ENCODE measurements around the gene MRPL10. TPM values are rescaled to one million over a fixed set of nuclear protein-coding genes. Genes with fewer than 3 reads are reported as not detected.
A peak's percentile ranks its signal among the peaks of the same experiment; 100 is the strongest.

Gene MRPL10
- total RNA-seq, 2 experiments from 2014 or later = 70.0 to 75.2 TPM

DNA sequence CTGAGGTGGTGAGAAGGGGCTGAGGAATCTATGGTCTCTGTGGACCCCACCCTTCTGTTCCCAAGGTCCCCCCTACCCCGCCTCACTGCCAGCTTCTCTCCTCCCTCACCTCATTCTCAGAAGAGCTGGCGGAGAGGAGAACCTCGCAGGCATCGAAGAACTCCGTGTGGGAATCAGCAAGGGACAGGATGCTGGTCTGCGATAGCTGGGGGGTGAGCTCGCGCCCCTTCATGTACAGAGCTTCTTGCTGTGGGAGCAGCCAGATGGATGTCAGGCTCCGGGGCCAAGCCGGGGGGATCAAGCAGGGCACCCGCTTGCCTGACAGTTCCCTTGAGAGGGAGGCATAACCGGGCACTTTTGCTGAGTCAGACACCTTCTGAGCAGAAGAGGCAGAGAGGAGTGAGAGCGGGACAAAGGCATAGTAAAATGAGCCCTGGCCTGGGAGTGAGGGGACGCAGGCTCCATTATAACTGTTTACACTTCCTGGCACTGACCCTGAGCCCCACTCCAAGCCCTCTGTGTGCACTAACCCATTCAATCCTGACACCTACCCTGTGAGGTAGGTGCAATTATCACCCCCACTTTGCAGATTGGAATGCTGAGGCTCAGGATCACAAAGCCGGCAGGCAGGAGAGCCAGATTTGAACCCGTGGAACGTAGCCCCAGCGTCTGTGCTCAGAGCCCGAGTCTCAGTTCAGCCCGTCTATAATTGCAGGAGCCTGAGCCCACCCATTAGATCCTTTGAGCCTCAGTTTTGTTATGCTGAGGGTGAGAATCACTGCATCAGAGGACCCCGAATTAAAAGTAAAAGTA, 16.0 kb downstream of the MRPL10 start:
- Mint-ChIP-seq H3K27me3 (no peaks in the 10 kb centered on the region), H3K27ac (no peak overlapping the region), H3K4me3 (no peak overlapping the region), H3K4me1 (peaks cover 4% of the 10 kb centered on the region), H3K36me3 (peaks cover 2% of the 10 kb centered on the region), H3K9me3 (no peaks in the 10 kb centered on the region)
- DNase-seq = no peak

- H3K36me3 Mint-ChIP-seq = peaks cover 2% of the 10 kb centered on the region
- H3K9me3 Mint-ChIP-seq = no peaks in the 10 kb centered on the region
- H3K4me1 Mint-ChIP-seq = peaks cover 7% of the 10 kb centered on the region
- no peak overlapping the region for H3K27ac Mint-ChIP-seq
- no peak overlapping the region for H3K4me3 Mint-ChIP-seq
- H3K27me3 Mint-ChIP-seq = no peaks in the 10 kb centered on the region
- no peak for DNase-seq
These were observed 17.8 kb downstream of the MRPL10 start for GRCh38 chr17:47813512-47814031.

DNA sequence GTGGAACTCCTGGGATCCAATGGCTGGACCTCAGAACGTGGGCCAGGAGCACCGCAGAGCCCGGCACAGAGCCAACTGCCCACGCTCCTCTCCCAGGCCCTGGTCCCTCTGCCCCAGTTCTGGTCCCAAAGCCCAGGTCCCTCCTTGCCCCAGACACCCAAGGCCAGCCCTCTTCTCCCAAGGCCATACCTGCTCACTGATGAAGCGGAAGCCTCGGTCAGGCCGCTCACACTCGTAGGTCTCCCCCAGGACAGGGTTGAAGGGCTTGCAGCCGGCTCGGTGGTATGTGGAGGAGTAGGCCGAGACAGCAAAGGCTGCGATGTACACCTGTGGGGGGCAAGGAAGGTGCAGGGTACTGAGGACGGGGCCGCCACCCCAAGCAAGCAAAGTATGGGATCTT, 18.3 kb downstream of the MRPL10 start:
- no peak for DNase-seq
- Mint-ChIP-seq H3K36me3 (peaks cover 2% of the 10 kb centered on the region), H3K4me3 (no peak overlapping the region), H3K9me3 (no peaks in the 10 kb centered on the region), H3K4me1 (peaks cover 7% of the 10 kb centered on the region), H3K27me3 (no peaks in the 10 kb centered on the region), H3K27ac (no peak overlapping the region)

GRCh38 chr17:47812146-47812920, 19.0 kb downstream of the MRPL10 start:
- no peak for DNase-seq

GRCh38 chr17:47811709-47812108, 19.6 kb downstream of the MRPL10 start:
- Mint-ChIP-seq H3K27me3 (no peaks in the 10 kb centered on the region), H3K4me1 (peaks cover 7% of the 10 kb centered on the region), H3K9me3 (no peaks in the 10 kb centered on the region), H3K4me3 (no peak overlapping the region), H3K36me3 (no peaks in the 10 kb centered on the region), H3K27ac (peak overlapping the region; percentile 21)
- DNase-seq = no peak

More at GRCh38 chr17:47812146-47812920, 19.0 kb downstream of the MRPL10 start:
- Mint-ChIP-seq H3K4me1 (peaks cover 7% of the 10 kb centered on the region), H3K9me3 (no peaks in the 10 kb centered on the region), H3K36me3 (peaks cover 2% of the 10 kb centered on the region), H3K27ac (no peak overlapping the region), H3K27me3 (no peaks in the 10 kb centered on the region), H3K4me3 (no peak overlapping the region)

DNA sequence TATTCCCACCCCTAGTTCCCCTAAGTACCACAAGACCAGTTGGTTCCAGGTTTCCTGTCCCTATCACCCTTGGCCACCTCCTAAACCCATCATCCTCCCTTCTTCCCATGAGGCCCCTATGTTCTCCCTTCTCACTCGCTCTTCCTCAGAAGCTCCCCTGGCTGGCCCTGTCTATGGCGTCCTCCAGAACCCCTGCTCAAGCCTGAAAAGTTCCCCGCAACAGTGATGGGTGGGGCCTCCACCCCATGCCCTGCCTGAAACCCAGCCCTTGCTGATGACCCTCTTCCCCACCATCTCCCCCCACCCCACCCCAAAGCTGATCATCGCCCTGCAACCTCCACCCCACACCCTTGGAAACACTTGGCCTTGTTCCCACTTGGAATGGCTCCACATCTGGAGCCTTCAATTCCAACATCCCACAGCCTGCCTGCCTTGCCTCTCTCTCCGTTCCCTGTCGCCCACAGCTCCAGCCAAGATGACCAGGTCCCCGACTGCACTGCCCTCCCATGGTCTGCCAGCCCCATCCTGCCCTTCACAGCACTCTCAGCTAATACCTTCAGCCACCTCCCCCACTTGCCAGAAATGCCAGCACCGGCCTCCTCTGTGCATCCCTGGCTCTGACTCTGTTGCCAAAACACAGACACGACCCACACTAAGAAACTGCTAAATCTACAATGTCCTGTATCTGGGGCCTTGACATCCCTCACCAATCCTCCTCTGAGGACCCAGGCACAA, 20.3 kb downstream of the MRPL10 start:
- Mint-ChIP-seq H3K4me1 (peaks cover 7% of the 10 kb centered on the region), H3K27ac (peak overlapping the region; percentile 43), H3K4me3 (no peak overlapping the region), H3K27me3 (no peaks in the 10 kb centered on the region), H3K36me3 (no peaks in the 10 kb centered on the region), H3K9me3 (no peaks in the 10 kb centered on the region)
- DNase-seq = no peak

DNA sequence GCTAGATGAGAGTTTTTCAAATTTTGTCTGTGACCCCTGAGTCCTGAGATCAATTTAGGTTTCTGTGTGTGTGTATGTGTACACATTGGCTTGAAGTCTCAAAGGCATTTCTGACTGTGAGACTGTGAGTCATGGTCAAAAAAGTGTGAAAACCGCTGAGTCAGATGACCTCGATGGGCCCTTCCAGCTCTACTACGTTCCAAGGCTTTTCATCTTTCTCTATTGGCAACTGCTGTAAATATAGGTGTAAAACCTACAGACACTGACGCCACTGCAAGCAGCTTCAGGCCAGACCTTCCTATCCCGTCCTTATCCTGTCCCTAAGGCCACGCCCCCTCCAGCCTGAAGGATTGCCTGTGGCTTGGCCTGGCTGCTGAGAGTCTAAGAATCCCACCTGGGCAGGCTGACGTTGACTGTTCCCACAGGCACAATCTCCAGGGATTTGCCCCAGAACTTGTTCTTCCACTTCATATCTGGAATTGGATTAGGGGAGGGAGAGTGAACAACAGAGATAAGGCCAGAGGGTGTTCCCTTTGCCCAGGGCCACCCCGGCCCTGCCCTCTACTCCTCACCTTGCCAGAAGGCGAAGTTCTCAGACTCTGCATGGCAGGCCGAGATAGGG, 21.0 kb downstream of the MRPL10 start:
- no peak overlapping the region for H3K4me3 Mint-ChIP-seq
- no peaks in the 10 kb centered on the region for H3K36me3 Mint-ChIP-seq
- H3K4me1 Mint-ChIP-seq = peaks cover 7% of the 10 kb centered on the region
- H3K27me3 Mint-ChIP-seq = no peaks in the 10 kb centered on the region
- no peaks in the 10 kb centered on the region for H3K9me3 Mint-ChIP-seq
- no peak for DNase-seq
- H3K27ac Mint-ChIP-seq = peak overlapping the region; percentile 54

- no peak for DNase-seq
- Mint-ChIP-seq H3K4me3 (no peak overlapping the region), H3K4me1 (peaks cover 7% of the 10 kb centered on the region), H3K9me3 (no peaks in the 10 kb centered on the region), H3K27me3 (no peaks in the 10 kb centered on the region), H3K36me3 (no peaks in the 10 kb centered on the region), H3K27ac (no peak overlapping the region)
These were observed 22.4 kb downstream of the MRPL10 start for GRCh38 chr17:47808830-47809480.

GRCh38 chr17:47808036-47808829, 23.1 kb downstream of the MRPL10 start:
- no peak overlapping the region for H3K4me3 Mint-ChIP-seq
- H3K27ac Mint-ChIP-seq = no peak overlapping the region
- H3K27me3 Mint-ChIP-seq = no peaks in the 10 kb centered on the region
- no peak for DNase-seq
- H3K4me1 Mint-ChIP-seq = peaks cover 7% of the 10 kb centered on the region
- no peaks in the 10 kb centered on the region for H3K36me3 Mint-ChIP-seq
- H3K9me3 Mint-ChIP-seq = no peaks in the 10 kb centered on the region

- Mint-ChIP-seq H3K36me3 (no peaks in the 10 kb centered on the region), H3K4me1 (peaks cover 7% of the 10 kb centered on the region), H3K4me3 (no peak overlapping the region), H3K9me3 (no peaks in the 10 kb centered on the region), H3K27me3 (no peaks in the 10 kb centered on the region), H3K27ac (no peak overlapping the region)
- DNase-seq = no peak
These were observed 23.9 kb downstream of the MRPL10 start for GRCh38 chr17:47807421-47807820.

DNA sequence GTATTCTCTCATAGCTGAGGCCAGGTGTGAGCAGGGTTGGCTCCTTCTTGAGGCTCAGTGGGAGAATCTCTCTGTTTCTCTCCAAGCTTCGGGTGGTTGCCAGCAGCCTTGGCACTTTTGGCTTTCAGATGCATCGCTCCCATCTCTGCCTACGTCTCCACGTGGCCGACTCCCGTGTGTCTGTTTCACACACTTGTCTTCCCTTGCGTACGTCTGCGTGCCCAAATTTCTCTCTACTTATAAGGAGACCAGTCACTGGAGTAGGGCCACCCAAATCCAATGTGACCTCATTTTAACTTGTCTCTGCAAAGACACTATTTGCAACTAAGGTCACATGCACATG, 24.5 kb downstream of the MRPL10 start:
- Mint-ChIP-seq H3K27ac (no peak overlapping the region), H3K36me3 (no peaks in the 10 kb centered on the region), H3K4me1 (peaks cover 8% of the 10 kb centered on the region), H3K4me3 (no peak overlapping the region), H3K27me3 (no peaks in the 10 kb centered on the region), H3K9me3 (no peaks in the 10 kb centered on the region)
- no peak for DNase-seq

DNA sequence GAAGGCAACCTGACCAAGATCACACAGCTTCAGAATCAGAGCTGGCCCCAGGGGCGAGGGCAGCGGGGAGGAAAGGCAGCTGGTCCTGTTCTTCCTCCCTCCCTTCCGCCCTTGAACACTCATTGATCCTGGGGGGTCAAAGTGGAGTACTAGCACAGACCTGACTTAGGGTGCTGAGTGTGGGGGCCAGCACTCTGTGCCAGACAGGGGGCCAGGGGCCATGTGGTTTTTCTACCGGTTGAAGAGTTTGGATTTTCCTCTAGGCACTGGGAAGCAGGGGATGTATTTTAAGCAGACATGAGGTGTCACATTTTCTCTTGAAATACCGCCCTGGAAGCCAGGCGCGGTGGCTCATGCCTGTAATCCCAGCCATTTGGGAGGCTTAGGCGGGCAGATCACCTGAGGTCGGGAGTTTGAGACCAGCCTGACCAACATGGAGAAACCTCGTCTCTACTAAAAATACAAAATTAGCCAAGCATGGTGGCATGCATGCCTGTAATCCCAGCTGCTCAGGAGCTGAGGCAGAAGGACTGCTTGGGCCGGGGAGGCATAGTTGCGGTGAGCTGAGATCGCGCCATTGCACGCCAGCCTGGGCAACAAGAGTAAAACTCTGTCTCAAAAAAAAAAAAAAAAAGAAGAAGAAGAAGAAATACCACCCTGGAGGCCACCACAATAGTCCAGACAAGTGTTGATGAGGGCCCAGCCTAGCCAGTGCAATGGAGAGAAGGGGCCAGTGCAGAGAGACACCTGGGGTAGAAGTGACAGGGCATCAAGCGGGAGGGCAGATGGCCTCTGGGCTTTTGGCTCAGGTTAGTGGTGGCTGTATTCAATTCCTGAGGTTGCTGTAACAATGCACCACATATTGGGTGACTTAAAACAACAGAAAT, 25.1 kb downstream of the MRPL10 start:
- peaks cover 8% of the 10 kb centered on the region for H3K4me1 Mint-ChIP-seq
- no peak overlapping the region for H3K27ac Mint-ChIP-seq
- H3K4me3 Mint-ChIP-seq = no peak overlapping the region
- H3K9me3 Mint-ChIP-seq = no peaks in the 10 kb centered on the region
- H3K27me3 Mint-ChIP-seq = no peaks in the 10 kb centered on the region
- no peaks in the 10 kb centered on the region for H3K36me3 Mint-ChIP-seq
- DNase-seq = no peak

- DNase-seq = no peak
- H3K9me3 Mint-ChIP-seq = no peaks in the 10 kb centered on the region
- no peaks in the 10 kb centered on the region for H3K36me3 Mint-ChIP-seq
- no peak overlapping the region for H3K27ac Mint-ChIP-seq
- peaks cover 1% of the 10 kb centered on the region for H3K4me1 Mint-ChIP-seq
- H3K27me3 Mint-ChIP-seq = no peaks in the 10 kb centered on the region
- no peak overlapping the region for H3K4me3 Mint-ChIP-seq
These were observed 26.9 kb downstream of the MRPL10 start for GRCh38 chr17:47804461-47804860.

Data from activated naive CD8-positive, alpha-beta T cell treated with anti-CD3 and anti-CD28 coated beads for 36 hours (primary cell).